Left colon (tissue), 2 donors: ENCODE results near the gene UBE2L3. TPM values are rescaled to one million over a fixed set of nuclear protein-coding genes. Genes with fewer than 3 reads are reported as not detected.
A peak's percentile ranks its signal among the peaks of the same experiment; 100 is the strongest.
"Not testable (repeated sequence)": the region's sequence is repeated elsewhere in the genome, so short reads cannot be mapped to it uniquely, and the experiment has no call there.

Source experiments
- ATAC-seq: fragments of 200-7000 bp; cut with Tn5 transposase; one replicate; pipeline ENCODE4 v1.9.1; 2020; ENCODE audit warnings: mild to moderate bottlenecking, moderate library complexity
- DNase-seq, 2 donors: peaks; one replicate each; pipeline ENCODE4 v3.0.0-alpha.2; 2020
- intact Hi-C, 2 donors: fragments of 100-400 bp; cut with DNase I in 1 of 2; cut with micrococcal nuclease in 1 of 2; formaldehyde crosslinking; loops; one replicate each; pipeline versions ENCODE4 v1.11.2 to v1.14.0; 2022; cut with DNase I, micrococcal nuclease
- total RNA-seq, 2 donors: library from RNA; stranded (reverse); fragmentation: NEBNext Ultra II Directional; extraction: Animal tissue kit (Norgen Biotek cat#: 25700); gene quantifications; one replicate each; pipeline ENCODE4 v1.2.1, GENCODE V29; 2021
- donor health status: DM: no; HTN: no; CAD: no.
- donor health status: DM: yes; HTN: yes; CAD: no.

UBE2L3 gene
- total RNA-seq, 2 donors from 2014 or later, result 51.5 to 59.6 TPM

DNA sequence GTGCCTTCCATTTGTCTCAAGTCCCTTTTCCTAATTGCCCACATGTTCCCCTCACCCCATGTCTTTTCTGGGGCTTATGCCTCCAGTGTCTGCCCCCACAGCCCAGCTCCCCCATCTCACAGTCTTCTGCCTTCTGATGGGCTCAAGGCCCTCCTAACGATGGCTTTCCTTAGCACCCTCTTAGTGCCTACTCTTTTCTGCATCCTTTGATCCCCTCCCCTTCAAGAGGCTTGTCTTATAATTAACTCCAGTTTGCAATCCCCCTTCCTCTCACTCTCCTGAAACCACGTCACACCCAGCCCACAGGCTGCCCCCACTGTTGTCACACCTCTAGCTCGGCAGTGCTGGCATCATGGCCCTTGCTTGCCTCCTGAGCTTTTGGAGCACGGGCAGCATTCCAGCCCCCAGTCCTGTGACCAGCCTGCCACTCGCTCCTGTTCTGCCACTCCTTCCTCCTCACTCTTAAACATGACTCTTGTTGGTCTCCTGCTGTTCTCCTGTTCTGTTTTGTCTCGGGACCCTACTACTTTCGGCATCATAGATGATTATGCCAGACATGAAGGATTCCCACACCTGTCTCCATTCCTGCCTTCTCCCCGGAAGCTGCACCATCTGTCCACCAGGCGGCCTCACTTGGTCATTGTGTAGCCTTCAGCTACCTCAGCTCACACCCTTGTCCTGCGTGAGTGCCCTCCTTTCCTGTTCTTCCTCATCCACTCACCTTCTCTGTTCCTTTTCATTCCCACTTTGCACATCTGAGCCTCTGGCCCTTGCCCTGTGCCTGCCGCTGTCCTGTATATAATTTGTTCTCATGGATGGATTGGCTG is 26.1 kb downstream of the UBE2L3 start:
- peak; percentile 79 for ATAC-seq
- peak in 1 of 2 donors; percentile 38 for DNase-seq

GRCh38 chr22:21594865-21595452 is 27.4 kb downstream of the UBE2L3 start:
- DNase-seq, result no peak
- no peak for ATAC-seq
- intact Hi-C loops, result no loop called here

More for the DNA sequence above, 26.1 kb downstream of the UBE2L3 start:
- intact Hi-C loops, result no loop called here

DNA sequence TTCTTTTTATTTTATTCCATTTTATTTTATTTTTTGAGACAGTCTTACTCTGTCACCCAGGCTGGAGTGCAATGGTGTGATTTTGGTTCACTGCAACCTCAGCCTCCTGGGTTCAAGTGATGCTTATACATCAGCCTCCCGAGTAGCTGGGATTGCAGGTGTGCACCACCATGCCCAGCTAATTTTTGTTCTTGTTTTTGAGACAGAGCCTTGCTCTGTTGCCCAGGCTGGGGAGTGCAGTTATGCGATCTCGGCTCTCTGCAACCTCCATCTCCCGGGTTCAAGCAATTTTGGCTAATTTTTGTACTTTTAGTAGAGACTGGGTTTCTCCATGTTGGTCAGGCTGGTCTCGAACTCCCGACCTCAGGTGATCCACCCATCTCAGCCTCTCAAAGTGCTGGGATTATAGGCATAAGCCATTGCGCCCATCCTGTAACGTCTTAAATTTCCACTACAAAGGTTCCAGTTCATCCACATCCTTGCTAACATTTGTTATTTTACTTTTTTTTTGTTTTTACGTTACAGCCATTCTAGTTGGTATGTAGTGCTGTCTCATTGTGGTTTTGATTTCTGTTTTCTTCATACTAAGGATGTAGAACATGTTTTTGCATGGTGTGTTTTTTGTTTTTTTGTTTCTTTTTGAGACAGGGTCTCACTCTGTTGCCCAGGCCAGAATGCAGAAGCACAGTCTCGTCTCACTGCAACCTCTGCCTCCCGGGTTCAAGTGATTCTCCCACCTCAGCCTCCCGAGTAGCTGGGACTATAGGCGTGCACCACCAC is 29.0 kb downstream of the UBE2L3 start:
- DNase-seq, ATAC-seq, intact Hi-C loops: not testable (repeated sequence)

- ATAC-seq (no peak), DNase-seq (no peak)
- intact Hi-C loops, result no loop called here
These were observed 30.8 kb downstream of the UBE2L3 start for GRCh38 chr22:21598302-21598701.

- no peak for ATAC-seq
- no peak for DNase-seq
- intact Hi-C loops, result no loop called here
These were observed 31.8 kb downstream of the UBE2L3 start for GRCh38 chr22:21599053-21599893.

GRCh38 chr22:21602579-21602978 is 35.1 kb downstream of the UBE2L3 start:
- ATAC-seq (no peak), DNase-seq (no peak)
- intact Hi-C loops, result no loop called here

DNA sequence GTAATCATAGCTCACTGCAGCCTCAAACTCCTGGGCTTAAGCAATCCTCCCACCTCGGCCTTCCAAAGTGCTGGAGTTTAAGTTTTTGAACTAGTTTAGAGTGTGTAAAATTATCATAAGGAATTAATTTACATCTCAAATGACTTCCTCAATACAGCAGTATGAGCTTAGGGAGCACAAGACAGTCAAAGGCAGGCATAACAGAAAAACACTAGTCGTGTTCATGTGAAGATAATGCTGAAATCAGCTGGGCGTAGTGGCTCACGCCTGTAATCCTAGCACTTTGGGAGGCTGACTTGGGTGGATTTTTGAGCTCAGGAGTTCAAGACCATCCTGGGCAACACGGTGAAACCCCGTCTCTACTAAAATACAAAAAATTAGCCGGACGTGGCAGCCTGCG is 36.5 kb downstream of the UBE2L3 start:
- intact Hi-C loops, result no loop called here
- DNase-seq (no peak), ATAC-seq (no peak)

GRCh38 chr22:21605887-21606564 is 38.5 kb downstream of the UBE2L3 start:
- intact Hi-C loops, result no loop called here
- ATAC-seq (peak; percentile 70), DNase-seq (no peak)

DNA sequence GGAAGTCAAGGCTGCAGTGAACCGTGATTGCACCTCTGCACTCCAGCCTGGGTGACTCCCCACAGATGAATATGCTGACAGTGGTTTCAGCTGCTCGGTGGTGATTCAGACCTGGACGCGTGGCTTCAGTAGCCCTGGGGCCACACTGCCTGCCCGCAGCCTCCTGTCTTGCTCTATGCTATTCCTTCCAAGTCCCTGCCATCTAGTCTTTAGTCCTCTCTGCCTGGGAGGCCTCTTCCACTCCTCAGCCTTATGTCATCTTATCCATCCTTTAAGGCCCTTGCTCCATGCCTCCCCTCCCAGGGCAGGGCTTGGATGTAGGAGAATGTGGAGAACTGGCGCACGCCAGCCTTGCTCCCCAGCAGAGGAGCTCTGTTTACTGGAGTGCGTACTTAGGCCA is 39.3 kb downstream of the UBE2L3 start:
- intact Hi-C loops, result no loop called here
- DNase-seq (no peak), ATAC-seq (no peak)

- ATAC-seq, DNase-seq, intact Hi-C loops: not testable (repeated sequence)
These were observed 42.1 kb downstream of the UBE2L3 start for GRCh38 chr22:21609556-21610157.

DNA sequence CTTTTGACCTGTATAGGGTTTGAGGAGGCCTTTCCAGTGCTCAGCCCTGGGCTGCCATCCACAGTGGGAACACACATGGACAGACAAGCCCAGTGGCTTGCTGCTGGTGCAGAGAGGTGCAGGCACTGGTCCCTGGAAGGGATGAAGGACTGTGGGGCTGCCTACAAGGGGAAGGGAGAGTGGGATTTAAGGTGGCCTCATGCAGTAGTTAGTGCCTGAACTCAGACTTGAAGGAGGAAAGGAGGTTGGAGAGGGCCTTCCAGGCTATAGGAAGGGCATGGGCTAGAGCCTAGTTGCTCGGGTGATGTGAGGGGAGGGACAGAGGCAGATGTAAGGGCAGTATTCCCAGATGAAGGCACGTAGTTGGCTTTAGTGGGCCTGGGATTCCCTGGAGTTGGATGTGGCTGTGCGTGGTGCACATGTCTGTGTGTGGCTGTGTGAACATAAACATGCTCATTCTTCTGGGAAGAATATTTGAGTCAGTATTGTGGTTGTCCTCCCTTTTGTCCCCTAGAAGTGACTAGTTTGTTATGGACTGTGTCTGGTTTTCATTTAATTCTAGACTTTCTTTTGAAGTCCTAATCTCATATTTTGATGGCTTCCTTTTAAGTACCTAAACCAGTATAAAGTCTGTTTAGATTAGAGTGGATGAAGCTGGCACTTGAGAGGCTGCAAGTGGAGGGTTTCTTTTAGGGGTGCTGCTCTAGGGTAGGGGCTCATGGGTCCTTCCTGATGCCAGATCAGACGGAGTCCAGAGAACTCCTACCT is 43.9 kb downstream of the UBE2L3 start:
- ATAC-seq (no peak), DNase-seq (no peak)
- intact Hi-C loops, result no loop called here

- intact Hi-C loops, result no loop called here
- ATAC-seq (peak; percentile 75), DNase-seq (no peak)
These were observed 45.3 kb downstream of the UBE2L3 start for GRCh38 chr22:21612858-21613257.

GRCh38 chr22:21613553-21614233 is 46.2 kb downstream of the UBE2L3 start:
- ATAC-seq (no peak), DNase-seq (no peak)
- intact Hi-C loops, result no loop called here

DNA sequence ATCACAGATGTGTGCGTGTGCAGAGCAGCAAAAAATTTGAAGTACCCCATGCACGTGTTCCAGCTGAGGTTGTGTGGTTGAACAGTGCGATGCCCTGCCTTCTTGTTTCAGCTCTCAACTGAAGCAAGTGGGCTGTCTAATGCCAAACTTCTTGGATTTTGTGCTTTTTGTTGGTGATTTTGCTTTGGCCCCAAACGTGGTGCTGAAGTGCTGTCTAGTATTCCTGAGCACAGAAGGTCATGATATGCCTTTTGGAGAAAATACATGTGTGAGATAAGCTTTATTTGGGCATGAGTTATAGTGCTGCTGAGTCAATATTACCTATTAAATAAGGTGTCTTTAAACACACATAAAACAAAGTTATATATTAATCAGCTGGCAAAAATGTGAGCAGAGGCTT is 48.2 kb downstream of the UBE2L3 start:
- ATAC-seq (peak; percentile 63), DNase-seq (no peak)
- intact Hi-C loops, result no loop called here

- intact Hi-C loops, ATAC-seq, DNase-seq: not testable (repeated sequence)
These were observed 49.8 kb downstream of the UBE2L3 start for GRCh38 chr22:21617337-21617736.

DNA sequence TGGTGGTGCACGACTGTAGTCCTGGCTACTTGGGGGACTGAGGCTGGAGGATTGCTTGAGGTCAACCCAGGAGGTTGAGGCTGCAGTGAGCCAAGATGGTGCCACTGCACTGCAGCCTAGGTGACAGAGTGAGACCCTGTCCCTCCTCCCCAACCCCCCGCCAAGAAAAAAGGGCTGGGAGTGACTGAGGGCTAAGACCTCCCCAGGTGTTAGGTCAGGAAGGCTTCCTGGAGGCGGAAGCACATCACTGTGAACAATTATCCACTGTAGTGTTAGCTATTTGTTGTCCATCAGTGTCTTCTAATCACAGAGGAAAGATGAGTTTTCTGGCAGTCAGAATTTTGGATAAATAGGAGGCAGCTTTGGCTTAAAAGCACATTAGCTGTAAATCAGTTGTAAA is 53.5 kb downstream of the UBE2L3 start:
- intact Hi-C loops, result loop anchor here in 1 of 2 donors (10.0 kb wide), 1 partner anchor 46 kb away; no protein-coding TSS in a partner anchor
- no peak for ATAC-seq
- DNase-seq, result no peak
